Activated T-cell treated with anti-CD3 and anti-CD28 coated beads, Interleukin-2, amount 50 U/mL, for 72 hours (primary cell): ENCODE measurements around the gene RAB20. TPM values are rescaled to one million over a fixed set of nuclear protein-coding genes. Genes with fewer than 3 reads are reported as not detected.
"Not testable (repeated sequence)": the region's sequence is repeated elsewhere in the genome, so short reads cannot be mapped to it uniquely, and the experiment has no call there.

Experiments
- ATAC-seq, 2 donors: fragments of 150-1000 bp; cut with Tn5 transposase; replicated peaks in 1 of 2; 2 replicates each; pipeline ENCODE4 v1.10.0; 2021; ENCODE audit warnings: moderate library complexity in 2 of 2, mild to moderate bottlenecking in 1 of 2
- DNase-seq, 2 donors: peaks; one replicate each; pipeline ENCODE4 v3.0.0; 2021 to 2022; ENCODE audit warnings: mixed read lengths in 1 of 2
- H3K27ac Mint-ChIP-seq: one replicate; pipeline ENCODE4 v1.8.0; 2022; ENCODE audit warnings: mild to moderate bottlenecking, moderate library complexity, mixed read lengths
- H3K27me3 Mint-ChIP-seq: one replicate; pipeline ENCODE4 v1.8.0; 2022; ENCODE audit warnings: low read depth, mixed read lengths
- H3K36me3 Mint-ChIP-seq, 2 donors: one replicate each; pipeline ENCODE4 v1.8.0; 2022; ENCODE audit warnings: mixed read lengths in 2 of 2, mild to moderate bottlenecking in 1 of 2; ENCODE audit not compliant: insufficient read depth in 2 of 2
- H3K4me1 Mint-ChIP-seq: one replicate; pipeline ENCODE4 v1.8.0; 2022; ENCODE audit warnings: low read depth, mixed read lengths
- H3K4me3 Mint-ChIP-seq, 2 donors: one replicate each; pipeline ENCODE4 v1.8.0; 2022; ENCODE audit warnings: mild to moderate bottlenecking in 2 of 2, mixed read lengths in 2 of 2, moderate library complexity in 2 of 2
- H3K9me3 Mint-ChIP-seq, 2 donors: one replicate each; pipeline ENCODE4 v1.8.0; 2022; ENCODE audit warnings: mixed read lengths in 2 of 2
- total RNA-seq, 2 donors: library from RNA; stranded (reverse); gene quantifications; one replicate each; pipeline ENCODE4 v1.2.3, GENCODE V29; 2022

RAB20 gene
- total RNA-seq, 2 donors from 2014 or later = 1.8 to 3.0 TPM

- no peaks in the 10 kb centered on the region for H3K4me1 Mint-ChIP-seq
- peaks cover 0 to 2% of the 10 kb centered on the region in 2 donors for H3K9me3 Mint-ChIP-seq
- no peaks in the 10 kb centered on the region for H3K27me3 Mint-ChIP-seq
- no peak for ATAC-seq
- no peak for DNase-seq
- H3K36me3 Mint-ChIP-seq = no peaks in the 10 kb centered on the region
- H3K27ac Mint-ChIP-seq = no peak overlapping the region
- no peak overlapping the region for H3K4me3 Mint-ChIP-seq
Measured at GRCh38 chr13:110503037-110503901, 58.3 kb downstream of the RAB20 start.

- H3K27ac Mint-ChIP-seq = no peak overlapping the region
- peaks cover 0 to 2% of the 10 kb centered on the region in 2 donors for H3K9me3 Mint-ChIP-seq
- no peaks in the 10 kb centered on the region for H3K27me3 Mint-ChIP-seq
- ATAC-seq = no peak
- H3K4me1 Mint-ChIP-seq = no peaks in the 10 kb centered on the region
- no peaks in the 10 kb centered on the region for H3K36me3 Mint-ChIP-seq
- no peak for DNase-seq
- H3K4me3 Mint-ChIP-seq = no peak overlapping the region
Measured at GRCh38 chr13:110501188-110501587, 60.3 kb downstream of the RAB20 start.

- H3K9me3 Mint-ChIP-seq = peaks cover 0 to 2% of the 10 kb centered on the region in 2 donors
- H3K4me1 Mint-ChIP-seq = no peaks in the 10 kb centered on the region
- no peaks in the 10 kb centered on the region for H3K36me3 Mint-ChIP-seq
- ATAC-seq (no peak), DNase-seq (no peak)
- H3K27me3 Mint-ChIP-seq = no peaks in the 10 kb centered on the region
- H3K4me3 Mint-ChIP-seq = no peak overlapping the region
- no peak overlapping the region for H3K27ac Mint-ChIP-seq
Measured at GRCh38 chr13:110500341-110500740, 61.2 kb downstream of the RAB20 start.

- no peaks in the 10 kb centered on the region for H3K4me1 Mint-ChIP-seq
- H3K4me3 Mint-ChIP-seq = no peak overlapping the region
- ATAC-seq (no peak), DNase-seq (no peak)
- no peak overlapping the region for H3K27ac Mint-ChIP-seq
- no peaks in the 10 kb centered on the region for H3K36me3 Mint-ChIP-seq
- H3K27me3 Mint-ChIP-seq = no peaks in the 10 kb centered on the region
- peaks cover 0 to 2% of the 10 kb centered on the region in 2 donors for H3K9me3 Mint-ChIP-seq
Measured at GRCh38 chr13:110499621-110500281, 61.8 kb downstream of the RAB20 start.

DNA sequence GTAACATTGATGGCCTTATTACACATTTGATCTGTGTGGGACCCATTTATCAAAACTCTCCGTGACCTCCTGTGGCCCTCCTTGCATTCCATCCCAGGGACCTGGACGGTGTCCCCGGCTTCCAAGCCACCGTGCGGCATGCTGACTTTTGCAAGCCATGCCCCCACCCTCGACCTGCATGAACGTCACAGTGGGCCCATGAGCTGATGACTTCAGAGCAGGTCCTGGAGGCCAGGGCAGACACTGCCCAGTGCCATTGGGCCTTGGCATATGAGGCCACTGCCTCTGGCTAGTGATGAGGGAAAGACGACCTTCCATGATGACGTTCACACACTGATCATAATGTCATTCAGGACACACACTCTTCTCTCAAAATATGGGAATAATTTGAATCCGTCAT lies 62.8 kb downstream of the RAB20 start:
- no peaks in the 10 kb centered on the region for H3K27me3 Mint-ChIP-seq
- H3K4me1 Mint-ChIP-seq = no peaks in the 10 kb centered on the region
- no peak overlapping the region for H3K4me3 Mint-ChIP-seq
- DNase-seq (no peak), ATAC-seq (no peak)
- H3K36me3 Mint-ChIP-seq = no peaks in the 10 kb centered on the region
- H3K27ac Mint-ChIP-seq = no peak overlapping the region
- H3K9me3 Mint-ChIP-seq = peaks cover 0 to 2% of the 10 kb centered on the region in 2 donors

DNA sequence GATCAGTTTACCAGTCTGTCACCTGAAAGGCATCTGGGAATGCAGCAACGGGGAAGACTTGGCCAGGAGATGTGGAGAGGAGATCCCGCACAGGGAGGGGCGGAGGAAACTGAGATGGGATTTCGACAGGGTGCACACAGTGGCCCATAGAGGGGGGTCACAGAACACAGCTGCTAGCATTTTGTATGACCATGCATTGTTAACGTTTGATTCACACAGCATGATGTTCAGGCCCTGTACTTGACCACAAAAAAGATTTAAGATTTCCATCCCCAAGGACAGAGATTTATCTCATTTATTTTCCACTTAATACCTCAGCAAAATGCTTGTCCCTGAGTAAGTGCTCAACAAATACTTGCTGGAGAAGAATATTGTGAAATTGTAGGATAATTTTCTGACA lies 63.2 kb downstream of the RAB20 start:
- no peaks in the 10 kb centered on the region for H3K27me3 Mint-ChIP-seq
- no peak for ATAC-seq
- H3K9me3 Mint-ChIP-seq = peaks cover 0 to 2% of the 10 kb centered on the region in 2 donors
- no peak overlapping the region for H3K4me3 Mint-ChIP-seq
- H3K4me1 Mint-ChIP-seq = no peaks in the 10 kb centered on the region
- H3K36me3 Mint-ChIP-seq = no peaks in the 10 kb centered on the region
- DNase-seq = no peak
- H3K27ac Mint-ChIP-seq = no peak overlapping the region

GRCh38 chr13:110497896-110498295 lies 63.6 kb downstream of the RAB20 start:
- H3K4me1 Mint-ChIP-seq, H3K36me3 Mint-ChIP-seq, ATAC-seq, H3K27ac Mint-ChIP-seq, DNase-seq, H3K4me3 Mint-ChIP-seq, H3K27me3 Mint-ChIP-seq, H3K9me3 Mint-ChIP-seq: not testable (repeated sequence)

DNA sequence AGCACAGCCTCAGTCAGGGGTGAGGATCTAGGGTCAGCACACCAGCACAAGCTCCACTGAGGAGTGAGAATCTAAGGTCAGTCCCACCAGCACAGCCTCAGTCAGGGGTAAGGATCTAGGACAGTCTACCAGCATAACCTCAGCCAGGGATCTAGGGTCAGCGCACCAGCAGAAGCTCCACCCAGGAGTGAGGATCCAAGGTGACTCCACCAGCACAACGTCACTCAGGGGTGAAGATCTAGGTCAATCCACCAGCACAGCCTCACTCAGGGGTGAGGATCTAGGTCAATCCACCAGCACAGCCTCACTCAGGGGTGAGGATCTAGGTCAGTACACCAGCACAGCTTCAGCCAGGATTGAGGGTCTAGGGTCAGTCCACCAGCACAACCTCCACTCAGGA lies 64.5 kb downstream of the RAB20 start:
- Mint-ChIP-seq H3K36me3 (no peaks in the 10 kb centered on the region), H3K27ac (no peak overlapping the region), H3K4me3 (no peak overlapping the region), H3K27me3 (no peaks in the 10 kb centered on the region), H3K4me1 (no peaks in the 10 kb centered on the region), H3K9me3 (peaks cover 0 to 2% of the 10 kb centered on the region in 2 donors)
- DNase-seq (no peak), ATAC-seq (no peak)

DNA sequence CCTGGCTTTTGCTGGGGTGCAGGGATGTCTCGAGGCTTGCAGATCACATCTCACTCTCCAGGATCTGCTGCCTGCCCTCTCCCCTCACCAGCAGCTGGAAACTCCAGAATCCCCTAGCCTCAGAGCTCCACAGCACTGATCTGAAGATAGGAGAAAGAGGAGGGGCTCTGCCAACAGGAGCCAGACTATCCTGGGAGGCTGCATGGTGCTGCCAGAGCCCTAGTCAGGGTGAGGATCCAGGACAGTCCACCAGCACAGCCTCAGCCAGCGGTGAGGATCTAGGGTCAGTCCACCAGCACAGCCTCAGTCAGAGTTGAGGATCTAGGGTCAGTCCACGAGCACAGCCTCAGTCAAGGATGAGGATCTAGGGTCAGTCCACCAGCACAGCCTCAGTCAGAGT lies 65.2 kb downstream of the RAB20 start:
- DNase-seq (no peak), ATAC-seq (no peak)
- no peaks in the 10 kb centered on the region for H3K27me3 Mint-ChIP-seq
- H3K4me1 Mint-ChIP-seq = no peaks in the 10 kb centered on the region
- H3K4me3 Mint-ChIP-seq = no peak overlapping the region
- H3K27ac Mint-ChIP-seq = no peak overlapping the region
- peaks cover 0 to 2% of the 10 kb centered on the region in 2 donors for H3K9me3 Mint-ChIP-seq
- H3K36me3 Mint-ChIP-seq = no peaks in the 10 kb centered on the region

DNA sequence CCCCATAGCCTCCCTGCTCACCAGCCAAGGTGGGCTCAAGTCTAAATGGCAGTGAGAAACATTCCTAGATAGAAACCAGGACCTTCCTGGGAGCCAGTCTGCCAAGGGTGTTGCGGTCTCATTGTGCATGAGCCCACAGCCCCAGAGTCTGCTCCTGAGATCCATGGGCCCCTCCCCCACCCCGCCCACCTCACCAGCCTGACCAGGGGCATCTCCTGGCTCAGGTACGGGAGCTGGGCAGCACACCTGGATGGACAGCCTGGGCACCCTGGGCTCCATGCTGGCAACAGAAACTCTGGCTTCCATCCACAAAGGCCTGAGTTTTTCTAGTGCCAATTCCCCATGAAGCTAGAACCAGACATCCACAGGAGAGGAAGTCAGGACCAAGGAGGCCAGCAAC lies 65.6 kb downstream of the RAB20 start:
- Mint-ChIP-seq H3K27ac (no peak overlapping the region), H3K27me3 (no peaks in the 10 kb centered on the region), H3K4me1 (no peaks in the 10 kb centered on the region), H3K9me3 (peaks cover 0 to 2% of the 10 kb centered on the region in 2 donors), H3K36me3 (no peaks in the 10 kb centered on the region), H3K4me3 (no peak overlapping the region)
- DNase-seq (no peak), ATAC-seq (no peak)

DNA sequence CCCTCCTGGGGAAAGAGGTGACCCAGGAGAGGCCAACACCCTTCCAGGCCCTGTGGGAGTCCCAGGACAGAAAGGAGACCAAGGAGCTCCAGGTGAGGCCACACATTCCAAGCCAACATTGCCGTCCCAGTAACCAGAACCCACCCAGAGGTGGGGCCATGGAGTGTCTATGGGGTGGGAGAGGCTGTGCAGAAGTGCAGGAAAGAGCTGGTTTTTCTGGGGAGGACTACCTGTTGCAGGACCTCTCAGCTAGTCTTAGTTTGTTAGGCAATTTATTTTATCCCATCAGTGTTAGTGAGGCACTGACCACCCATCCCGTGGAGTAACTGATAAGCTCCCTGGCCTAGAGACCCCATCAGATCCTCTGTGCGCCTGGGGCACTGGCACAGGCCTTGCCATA lies 66.1 kb downstream of the RAB20 start:
- Mint-ChIP-seq H3K9me3 (peaks cover 0 to 2% of the 10 kb centered on the region in 2 donors), H3K36me3 (no peaks in the 10 kb centered on the region), H3K4me3 (no peak overlapping the region), H3K4me1 (no peaks in the 10 kb centered on the region), H3K27ac (no peak overlapping the region), H3K27me3 (no peaks in the 10 kb centered on the region)
- ATAC-seq (no peak), DNase-seq (no peak)

DNA sequence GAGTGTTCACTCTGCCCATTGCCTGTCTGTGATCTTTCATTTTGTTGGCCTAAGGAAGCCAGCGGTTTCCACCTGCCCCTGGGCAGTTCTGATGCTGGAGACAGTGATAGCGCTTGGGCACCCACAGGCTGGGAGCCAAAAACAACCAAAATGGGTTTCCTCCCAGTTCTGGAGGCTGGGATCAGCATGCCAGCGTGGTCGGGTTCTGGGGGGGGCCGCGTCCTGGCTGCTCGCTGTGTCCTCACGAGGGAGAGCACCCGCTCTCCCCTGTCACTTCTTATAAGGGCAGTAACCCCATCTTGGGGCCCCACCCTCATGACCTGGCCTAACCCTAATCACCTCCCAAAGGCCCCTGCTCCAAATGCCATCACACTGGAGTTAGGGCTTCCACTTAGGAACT lies 67.9 kb downstream of the RAB20 start:
- Mint-ChIP-seq H3K27me3 (no peaks in the 10 kb centered on the region), H3K9me3 (no peaks in the 10 kb centered on the region), H3K36me3 (no peaks in the 10 kb centered on the region), H3K4me3 (no peak overlapping the region), H3K4me1 (no peaks in the 10 kb centered on the region), H3K27ac (no peak overlapping the region)
- DNase-seq (no peak), ATAC-seq (no peak)

GRCh38 chr13:110492679-110493593 lies 68.6 kb downstream of the RAB20 start:
- Mint-ChIP-seq H3K4me3 (no peak overlapping the region), H3K9me3 (no peaks in the 10 kb centered on the region), H3K4me1 (no peaks in the 10 kb centered on the region), H3K27me3 (no peaks in the 10 kb centered on the region), H3K36me3 (no peaks in the 10 kb centered on the region), H3K27ac (no peak overlapping the region)
- no peak for DNase-seq
- ATAC-seq = no peak
